ENCODE results near the gene ODAPH.

- TF ChIP-seq POLR2A (IDR thresholded peaks at IDR 0.05) (no peak), CTCF (IDR thresholded peaks at IDR 0.05) (no peak), POLR2AphosphoS5 (IDR thresholded peaks at IDR 0.05) (no peak)
Measured at GRCh38 chr4:75552452-75552851, 3.4 kb upstream of the ODAPH start.
